Tibial nerve (tissue), 4 donors: ENCODE measurements around the gene CDK5RAP3. TPM values are rescaled to one million over a fixed set of nuclear protein-coding genes. Genes with fewer than 3 reads are reported as not detected.
"Not testable (repeated sequence)": the region's sequence is repeated elsewhere in the genome, so short reads cannot be mapped to it uniquely, and the experiment has no call there.

Experiments
- DNase-seq, 2 donors: peaks; one replicate each; pipeline ENCODE4 v3.0.0-alpha.2; 2019; ENCODE audit warnings: low spot score in 2 of 2
- H3K27ac ChIP-seq, 4 donors: fragments of 200-600 bp; sonication (generic) in 3 of 4; one replicate each; pipeline ENCODE4 v1.5.1; 2017 to 2019; ENCODE audit warnings: mild to moderate bottlenecking in 1 of 4
- H3K27me3 ChIP-seq, 2 donors: fragments of 200-600 bp; sonication (generic) in 1 of 2; one replicate each; pipeline versions ENCODE4 v1.5.1 to v1.6.0; 2017 to 2019
- H3K36me3 ChIP-seq, 3 donors: fragments of 200-600 bp; sonication (generic); one replicate each; pipeline ENCODE4 v1.5.1; 2018 to 2019
- H3K4me1 ChIP-seq, 4 donors: fragments of 200-600 bp; sonication (generic) in 3 of 4; one replicate each; pipeline ENCODE4 v1.5.1; 2017 to 2019
- H3K4me3 ChIP-seq, 4 donors: fragments of 200-600 bp; sonication (generic) in 3 of 4; one replicate each; pipeline ENCODE4 v1.5.1; 2017 to 2019; ENCODE audit warnings: mild to moderate bottlenecking in 1 of 4, moderate library complexity in 1 of 4
- H3K9me3 ChIP-seq, 4 donors: fragments of 200-600 bp; sonication (generic) in 3 of 4; one replicate each; pipeline ENCODE4 v1.5.1; 2017 to 2019
- EP300 ChIP-seq, 2 donors: sonication (generic); formaldehyde crosslinking; IDR thresholded peaks; one replicate each; pipeline ENCODE4 v1.6.1; 2017; ENCODE audit warnings: antibody characterized with exemption in 2 of 2, mild to moderate bottlenecking in 1 of 2
- POLR2A ChIP-seq, 2 donors: fragments of 450-650 bp; IDR thresholded peaks; one replicate each; pipeline ENCODE4 v1.6.1; 2017; ENCODE audit warnings: antibody characterized with exemption in 2 of 2, mild to moderate bottlenecking in 2 of 2, moderate library complexity in 2 of 2
- WGBS, 2 donors: methylation state at CpG; one replicate each; pipeline ENCODE4 v1.1.5; 2018; 5-methylcytosine and 5-hydroxymethylcytosine counted together
- total RNA-seq, 4 donors: library from RNA; depleted of rRNA; stranded (reverse); fragments of >200 nt; gene quantifications; one replicate each; pipeline ENCODE4 v1.1.0, GENCODE V29; 2016
- TF ChIP-seq, protein P1 (sequence below), 5 experiments: fragments of 200-600 bp in 3 of 5; fragments of 450-650 bp in 2 of 5; sonication (generic) in 3 of 5; IDR thresholded peaks; one replicate each; pipeline ENCODE4 v1.5.1; 2016 to 2019; ENCODE audit warnings: antibody characterized with exemption in 5 of 5, mild to moderate bottlenecking in 3 of 5, moderate library complexity in 2 of 5

The CDK5RAP3 gene
- total RNA-seq, 4 donors from 2014 or later = 163 to 310 (median 200) TPM

- DNase-seq = no peak
Observed at GRCh38 chr17:47987240-47987835, 16.4 kb downstream of the CDK5RAP3 start.

GRCh38 chr17:47988445-47988844, 17.5 kb downstream of the CDK5RAP3 start:
- not testable (repeated sequence) for H3K27ac ChIP-seq, H3K4me3 ChIP-seq, H3K27me3 ChIP-seq, H3K9me3 ChIP-seq, DNase-seq
- WGBS, 2 donors = 83 to 100% methylated on average over 1 of the region's 1 CpG
- peaks cover 0 to 17% (median 0%) of the 10 kb centered on the region in 3 donors for H3K36me3 ChIP-seq
- H3K4me1 ChIP-seq = peaks cover 0 to 25% (median 9%) of the 10 kb centered on the region in 4 donors

More at GRCh38 chr17:47987240-47987835, 16.4 kb downstream of the CDK5RAP3 start:
- H3K9me3 ChIP-seq = no peaks in the 10 kb centered on the region
- no peak for TF ChIP-seq EP300 (IDR thresholded peaks at IDR 0.05)
- no peak for TF ChIP-seq POLR2A (IDR thresholded peaks at IDR 0.05)
- TF ChIP-seq, protein P1, sequence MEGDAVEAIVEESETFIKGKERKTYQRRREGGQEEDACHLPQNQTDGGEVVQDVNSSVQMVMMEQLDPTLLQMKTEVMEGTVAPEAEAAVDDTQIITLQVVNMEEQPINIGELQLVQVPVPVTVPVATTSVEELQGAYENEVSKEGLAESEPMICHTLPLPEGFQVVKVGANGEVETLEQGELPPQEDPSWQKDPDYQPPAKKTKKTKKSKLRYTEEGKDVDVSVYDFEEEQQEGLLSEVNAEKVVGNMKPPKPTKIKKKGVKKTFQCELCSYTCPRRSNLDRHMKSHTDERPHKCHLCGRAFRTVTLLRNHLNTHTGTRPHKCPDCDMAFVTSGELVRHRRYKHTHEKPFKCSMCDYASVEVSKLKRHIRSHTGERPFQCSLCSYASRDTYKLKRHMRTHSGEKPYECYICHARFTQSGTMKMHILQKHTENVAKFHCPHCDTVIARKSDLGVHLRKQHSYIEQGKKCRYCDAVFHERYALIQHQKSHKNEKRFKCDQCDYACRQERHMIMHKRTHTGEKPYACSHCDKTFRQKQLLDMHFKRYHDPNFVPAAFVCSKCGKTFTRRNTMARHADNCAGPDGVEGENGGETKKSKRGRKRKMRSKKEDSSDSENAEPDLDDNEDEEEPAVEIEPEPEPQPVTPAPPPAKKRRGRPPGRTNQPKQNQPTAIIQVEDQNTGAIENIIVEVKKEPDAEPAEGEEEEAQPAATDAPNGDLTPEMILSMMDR (IDR thresholded peaks at IDR 0.05) = no peak
- peak overlapping the region in 1 of 4 donors; percentile 66 for H3K27ac ChIP-seq
- no peaks in the 10 kb centered on the region for H3K27me3 ChIP-seq
- H3K4me1 ChIP-seq = peaks cover 0 to 30% (median 9%) of the 10 kb centered on the region in 4 donors
- WGBS, 2 donors = 27% methylated on average over 17 of the region's 17 CpGs
- peaks cover 0 to 28% (median 0%) of the 10 kb centered on the region in 3 donors for H3K36me3 ChIP-seq
- no peak overlapping the region for H3K4me3 ChIP-seq

GRCh38 chr17:47989159-47989558, 18.2 kb downstream of the CDK5RAP3 start:
- WGBS, 2 donors = 70 to 76% methylated on average over 10 of the region's 10 CpGs
- Histone ChIP-seq H3K4me1 (peaks cover 0 to 25% (median 9%) of the 10 kb centered on the region in 4 donors), H3K4me3 (no peak overlapping the region), H3K9me3 (no peaks in the 10 kb centered on the region), H3K36me3 (peaks cover 0 to 10% (median 0%) of the 10 kb centered on the region in 3 donors), H3K27ac (no peak overlapping the region), H3K27me3 (no peaks in the 10 kb centered on the region)
- TF ChIP-seq, protein P1 (IDR thresholded peaks at IDR 0.05) = no peak
- TF ChIP-seq POLR2A (IDR thresholded peaks at IDR 0.05) = no peak
- TF ChIP-seq EP300 (IDR thresholded peaks at IDR 0.05) = no peak
- no peak for DNase-seq

DNA sequence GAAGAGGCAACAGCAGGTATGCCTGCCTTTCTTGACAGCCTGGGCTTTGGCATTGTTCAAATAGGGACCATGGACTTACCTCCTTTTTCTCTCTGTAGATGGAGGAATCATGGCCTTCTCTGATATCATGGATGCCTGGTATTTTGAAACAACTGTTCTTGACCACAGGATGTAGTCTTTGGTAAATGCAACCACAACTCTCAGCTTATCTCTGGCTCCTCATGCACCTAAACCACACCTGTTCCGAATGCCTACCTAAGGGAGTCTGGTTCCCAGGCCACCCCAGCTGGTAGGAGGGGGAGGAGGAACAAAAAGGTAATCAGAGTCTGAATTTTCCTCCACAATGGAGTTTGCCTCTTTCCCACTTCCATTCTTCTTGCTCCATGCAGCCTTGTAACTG, 18.8 kb downstream of the CDK5RAP3 start:
- no peak overlapping the region for H3K27ac ChIP-seq
- H3K4me1 ChIP-seq = peaks cover 0 to 25% (median 9%) of the 10 kb centered on the region in 4 donors
- TF ChIP-seq EP300 (IDR thresholded peaks at IDR 0.05) (no peak), POLR2A (IDR thresholded peaks at IDR 0.05) (no peak)
- TF ChIP-seq, protein P1 (IDR thresholded peaks at IDR 0.05) = no peak
- no peak for DNase-seq
- H3K36me3 ChIP-seq = peaks cover 0 to 5% (median 0%) of the 10 kb centered on the region in 3 donors
- H3K4me3 ChIP-seq = no peak overlapping the region
- no peaks in the 10 kb centered on the region for H3K27me3 ChIP-seq
- no peaks in the 10 kb centered on the region for H3K9me3 ChIP-seq
- 89 to 95% methylated on average over 1 of the region's 1 CpG for WGBS, 2 donors

DNA sequence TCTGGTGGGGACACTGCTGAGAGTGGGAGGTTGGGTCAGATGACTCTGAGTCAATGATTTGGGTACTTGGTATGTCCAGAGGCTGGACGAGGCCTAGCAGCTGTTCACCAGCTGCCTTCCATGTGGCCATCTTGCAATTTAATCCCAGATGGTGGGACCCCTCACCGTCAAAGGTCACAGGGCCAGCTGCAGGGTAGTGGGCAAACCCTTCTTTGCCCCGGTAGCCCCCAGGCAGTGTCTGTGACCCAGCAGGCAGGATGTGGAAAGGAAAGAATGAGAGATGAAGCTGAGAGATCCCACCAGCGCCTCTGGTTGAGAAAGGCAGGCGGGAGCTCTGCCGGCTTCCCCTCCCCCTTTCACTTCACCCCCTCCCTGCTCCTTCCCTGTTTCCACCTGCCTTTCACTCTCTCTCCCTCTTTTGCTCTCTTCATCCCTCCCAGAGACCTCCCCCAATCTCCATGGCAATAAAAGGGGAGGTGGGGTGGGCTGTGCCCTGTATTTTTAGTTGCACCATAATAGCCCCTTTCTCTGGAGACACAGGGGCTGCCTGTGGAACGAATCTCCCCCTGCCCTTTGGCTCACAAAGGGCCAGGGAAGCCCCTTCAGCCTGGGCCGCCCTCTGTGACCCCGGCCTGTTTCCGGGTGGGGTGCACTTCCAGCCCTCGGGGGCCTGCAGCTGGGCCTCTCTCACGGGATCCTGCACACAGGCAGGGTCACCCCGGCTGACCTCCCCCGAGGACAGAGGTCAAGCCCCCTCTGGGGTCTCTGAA, 20.2 kb downstream of the CDK5RAP3 start:
- H3K4me1 ChIP-seq = peaks cover 0 to 33% (median 13%) of the 10 kb centered on the region in 4 donors
- no peak overlapping the region for H3K4me3 ChIP-seq
- no peaks in the 10 kb centered on the region for H3K36me3 ChIP-seq
- no peak for DNase-seq
- no peak overlapping the region for H3K27ac ChIP-seq
- TF ChIP-seq, protein P1 (IDR thresholded peaks at IDR 0.05) = no peak
- no peak for TF ChIP-seq EP300 (IDR thresholded peaks at IDR 0.05)
- no peak for TF ChIP-seq POLR2A (IDR thresholded peaks at IDR 0.05)
- 30% methylated on average over 13 to 14 of the region's 14 CpGs for WGBS, 2 donors
- H3K27me3 ChIP-seq = no peaks in the 10 kb centered on the region
- no peaks in the 10 kb centered on the region for H3K9me3 ChIP-seq
